Subcutaneous adipose tissue (tissue), 4 donors: Measurements from ENCODE around the gene U2AF2. TPM values are rescaled to one million over a fixed set of nuclear protein-coding genes. Genes with fewer than 3 reads are reported as not detected.

Source experiments
- CTCF ChIP-seq: fragments of 450-650 bp; IDR thresholded peaks from one replicate; pipeline ENCODE4 v1.5.1; 2016; ENCODE audit warnings: low read depth, mild to moderate bottlenecking, control low read depth, antibody characterized with exemption, moderate library complexity
- total RNA-seq, 4 donors: library from RNA; depleted of rRNA; stranded (reverse); fragments of >200 nt; gene quantifications; one replicate each; pipeline ENCODE4 v1.1.0, GENCODE V29; 2016

Gene U2AF2
- 10 to 100 TPM; 51.8 to 96.8 (median 72.5) TPM for total RNA-seq

- TF ChIP-seq CTCF = no peak
Measured at GRCh38 chr19:55654868-55655647, at the start of gene U2AF2. TSS of gene U2AF2 (plus strand) at chr19:55655035. CDS start at chr19:55655105, 70 bp downstream.

- TF ChIP-seq CTCF = no peak
Measured at GRCh38 chr19:55605207-55605636, 49.6 kb upstream of the U2AF2 start.

GRCh38 chr19:55605637-55606470 lies 49.0 kb upstream of the U2AF2 start, which contains the start of gene ZNF865:
TSS of gene ZNF865 (plus strand) at chr19:55605647. CDS start at chr19:55613619, 7,972 bp downstream.
- TF ChIP-seq CTCF = no peak

- no peak for TF ChIP-seq CTCF
Measured at GRCh38 chr19:55606471-55606787, 48.4 kb upstream of the U2AF2 start.

GRCh38 chr19:55606817-55607216 lies 48.0 kb upstream of the U2AF2 start:
- TF ChIP-seq CTCF = no peak

- TF ChIP-seq CTCF = no peak
Measured at GRCh38 chr19:55609326-55609725, 45.5 kb upstream of the U2AF2 start.

- no peak for TF ChIP-seq CTCF
Measured at GRCh38 chr19:55611300-55611982, 43.4 kb upstream of the U2AF2 start.
